IMR-90 (cell line): Measurements from ENCODE around the gene GRPEL2. TPM values are rescaled to one million over a fixed set of nuclear protein-coding genes. Genes with fewer than 3 reads are reported as not detected.

Experiments
- ATAC-seq: fragments of 200-7000 bp; cut with Tn5 transposase; 2 replicates; pipeline ENCODE4 v1.9.1; 2020; ENCODE audit warnings: low read depth, mild to moderate bottlenecking, moderate library complexity
- BruUV-seq: library from RNA; stranded (reverse); fragments of 400-500 nt; replicated peaks from 2 replicates; lab custom pipeline; 2021; lab: Mats Ljungman, UMichigan
- CTCF ChIA-PET: fragments of 300-600 bp; formaldehyde crosslinking; extraction: SDS; loops from one replicate; lab custom pipeline; 2021; ENCODE audit warnings: antibody characterized with exemption; lab: Yijun Ruan, JAX
- POLR2A ChIA-PET: fragments of 300-600 bp; sonication (Branson Sonifier 250); formaldehyde crosslinking; loops from one replicate; lab custom pipeline; 2022; ENCODE audit warnings: antibody characterized with exemption; ENCODE audit not compliant: unreplicated experiment; lab: Charles Lee
- DNase-seq: peaks from one replicate; pipeline ENCODE4 v3.0.0; 2013
- H2AFZ ChIP-seq: replicated peaks from 2 replicates; pipeline ENCODE3; 2013; ENCODE audit warnings: low read length, mild to moderate bottlenecking; ENCODE audit not compliant: poor library complexity
- H2AK5ac ChIP-seq: 2 replicates; pipeline ENCODE4 v1.6.1; 2013; ENCODE audit warnings: low read depth, low read length, inconsistent platforms
- H2AK9ac ChIP-seq: replicated peaks from 2 replicates; pipeline ENCODE3; 2013; ENCODE audit warnings: mild to moderate bottlenecking, low read depth, low read length, moderate library complexity; ENCODE audit not compliant: poor library complexity
- H2BK120ac ChIP-seq: 2 replicates; pipeline ENCODE4 v1.6.1; 2013; ENCODE audit warnings: low read depth, low read length, inconsistent platforms
- H2BK15ac ChIP-seq: 3 replicates; pipeline ENCODE4 v1.6.1; 2013; ENCODE audit warnings: low read depth, low read length, inconsistent platforms
- H2BK20ac ChIP-seq: 2 replicates; pipeline ENCODE4 v1.6.1; 2013; ENCODE audit warnings: low read depth, mild to moderate bottlenecking, inconsistent platforms, low read length, moderate library complexity
- H2BK5ac ChIP-seq: 2 replicates; pipeline ENCODE4 v1.6.1; 2013; ENCODE audit warnings: mild to moderate bottlenecking, low read depth, low read length, inconsistent platforms; ENCODE audit not compliant: poor library complexity, severe bottlenecking
- H3K14ac ChIP-seq: replicated peaks from 2 replicates; pipeline ENCODE4 v1.6.1; 2013; ENCODE audit warnings: low read depth, low read length, inconsistent platforms
- H3K18ac ChIP-seq: 2 replicates; pipeline ENCODE4 v1.6.1; 2013; ENCODE audit warnings: low read depth, low read length, control low read depth
- H3K23ac ChIP-seq: 2 replicates; pipeline ENCODE4 v1.6.1; 2013; ENCODE audit warnings: low read depth, low read length, inconsistent platforms
- H3K27ac ChIP-seq: 2 replicates; pipeline ENCODE4 v1.5.1; 2013; ENCODE audit warnings: mild to moderate bottlenecking, control low read depth, low read length; ENCODE audit not compliant: insufficient read depth
- H3K27me3 ChIP-seq: 2 replicates; pipeline ENCODE4 v1.6.1; 2013; ENCODE audit warnings: low read length; ENCODE audit not compliant: control insufficient read depth, insufficient read depth
- H3K36me3 ChIP-seq: 2 replicates; pipeline ENCODE4 v1.6.1; 2013; ENCODE audit warnings: low read length, mixed read lengths; ENCODE audit not compliant: control insufficient read depth, insufficient read depth
- H3K4ac ChIP-seq: 2 replicates; pipeline ENCODE4 v1.6.1; 2013; ENCODE audit warnings: low read depth, low read length, inconsistent platforms
- H3K4me1 ChIP-seq: 2 replicates; pipeline ENCODE4 v1.6.1; 2013; ENCODE audit warnings: low read length, mixed read lengths; ENCODE audit not compliant: control insufficient read depth, insufficient read depth
- H3K4me2 ChIP-seq: 2 replicates; pipeline ENCODE4 v1.6.1; 2013; ENCODE audit warnings: low read depth, mild to moderate bottlenecking, control low read depth, low read length, moderate library complexity
- H3K4me3 ChIP-seq: 2 replicates; pipeline ENCODE4 v1.5.1; 2013; ENCODE audit warnings: low read depth, mild to moderate bottlenecking, control low read depth, low read length, moderate library complexity; ENCODE audit not compliant: insufficient read depth
- H3K56ac ChIP-seq: 2 replicates; pipeline ENCODE4 v1.6.1; 2013; ENCODE audit warnings: low read length, inconsistent platforms; ENCODE audit not compliant: insufficient read depth; ENCODE audit errors: extremely low read depth
- H3K79me1 ChIP-seq, 2 experiments: 2 replicates each; pipeline ENCODE4 v1.6.1; 2013; ENCODE audit warnings: low read length in 2 of 2, inconsistent platforms in 1 of 2, low read depth in 1 of 2
- H3K9ac ChIP-seq: 2 replicates; pipeline ENCODE4 v1.6.1; 2013; ENCODE audit warnings: low read depth, low read length, control low read depth
- H3K9me1 ChIP-seq: 2 replicates; pipeline ENCODE4 v1.6.1; 2013; ENCODE audit warnings: low read length, inconsistent platforms; ENCODE audit not compliant: insufficient read depth
- H3K9me3 ChIP-seq: 2 replicates; pipeline ENCODE4 v1.6.1; 2013; ENCODE audit warnings: low read length; ENCODE audit not compliant: control insufficient read depth, insufficient read depth
- H4K20me1 ChIP-seq: 2 replicates; pipeline ENCODE4 v1.6.1; 2013; ENCODE audit warnings: low read length, inconsistent platforms; ENCODE audit not compliant: insufficient read depth
- H4K5ac ChIP-seq: 2 replicates; pipeline ENCODE4 v1.6.1; 2013; ENCODE audit warnings: mild to moderate bottlenecking, low read depth, low read length, control low read depth
- H4K8ac ChIP-seq, 2 experiments: 2 replicates each; pipeline ENCODE4 v1.6.1; 2013; ENCODE audit warnings: low read depth in 2 of 2, low read length in 2 of 2, control low read depth in 1 of 2, inconsistent platforms in 1 of 2
- H4K91ac ChIP-seq: 2 replicates; pipeline ENCODE4 v1.6.1; 2013; ENCODE audit warnings: low read depth, low read length, inconsistent platforms; ENCODE audit not compliant: insufficient read depth
- BHLHE40 ChIP-seq: fragments of 150-350 bp; IDR thresholded peaks from 2 replicates; pipeline ENCODE4 v1.6.1; 2016; ENCODE audit warnings: mild to moderate bottlenecking, low read depth, low read length
- CEBPB ChIP-seq: IDR thresholded peaks from 2 replicates; pipeline ENCODE4 v1.6.1; 2012; ENCODE audit warnings: low read depth, low read length, improper control_type of control experiment
- CHD1 ChIP-seq: IDR thresholded peaks from 2 replicates; pipeline ENCODE4 v1.6.1; 2012; ENCODE audit warnings: low read depth, low read length, improper control_type of control experiment
- ELK1 ChIP-seq: fragments of 150-350 bp; IDR thresholded peaks from 2 replicates; pipeline ENCODE4 v1.6.1; 2016; ENCODE audit warnings: low read depth, mild to moderate bottlenecking, low read length, moderate library complexity, borderline replicate concordance
- FOS ChIP-seq: fragments of 150-350 bp; IDR thresholded peaks from 2 replicates; pipeline ENCODE4 v1.6.1; 2016; ENCODE audit warnings: low read depth, low read length
- MAFK ChIP-seq: IDR thresholded peaks from 2 replicates; pipeline ENCODE4 v1.6.1; 2012; ENCODE audit warnings: low read depth, low read length, improper control_type of control experiment
- MAZ ChIP-seq: IDR thresholded peaks from 2 replicates; pipeline ENCODE4 v1.6.1; 2012; ENCODE audit warnings: low read depth, mild to moderate bottlenecking, low read length, improper control_type of control experiment, moderate library complexity, borderline replicate concordance
- MXI1 ChIP-seq: IDR thresholded peaks from 2 replicates; pipeline ENCODE4 v1.6.1; 2012; ENCODE audit warnings: low read depth, mild to moderate bottlenecking, low read length, moderate library complexity, borderline replicate concordance
- NFE2L2 ChIP-seq: fragments of 150-350 bp; IDR thresholded peaks from 2 replicates; pipeline ENCODE4 v1.6.1; 2016; ENCODE audit warnings: low read depth, mild to moderate bottlenecking, low read length
- POLR2A ChIP-seq: IDR thresholded peaks from 2 replicates; pipeline ENCODE4 v1.6.1; 2012; ENCODE audit warnings: mild to moderate bottlenecking, low read depth, low read length
- RAD21 ChIP-seq: IDR thresholded peaks from 2 replicates; pipeline ENCODE4 v1.6.1; 2012; ENCODE audit warnings: low read length, improper control_type of control experiment
- RCOR1 ChIP-seq: IDR thresholded peaks from 2 replicates; pipeline ENCODE4 v1.6.1; 2012; ENCODE audit warnings: mild to moderate bottlenecking, low read length, improper control_type of control experiment; ENCODE audit not compliant: insufficient replicate concordance
- RFX5 ChIP-seq: IDR thresholded peaks from 2 replicates; pipeline ENCODE4 v1.8.0; 2012; ENCODE audit warnings: low read depth, mild to moderate bottlenecking, low read length, moderate library complexity
- SMC3 ChIP-seq: fragments of 150-350 bp; IDR thresholded peaks from 2 replicates; pipeline ENCODE4 v1.6.1; 2016; ENCODE audit warnings: low read depth, mild to moderate bottlenecking, antibody characterized with exemption, low read length, moderate library complexity
- WGBS, 2 experiments: methylation state at CpG; one replicate each; pipeline versions ENCODE4 v1.1.5 to v1.1.7; 2013; ENCODE audit warnings: missing lambda C conversion rate in 2 of 2; ENCODE audit not compliant: insufficient read length in 1 of 2; ENCODE audit errors: extremely low coverage in 2 of 2; 5-methylcytosine and 5-hydroxymethylcytosine counted together
- dilution Hi-C: fragments of 300-500 bp; cut with HindIII; formaldehyde crosslinking; loops from one replicate; pipeline ENCODE4 v1.14.3; 2018; ENCODE audit warnings: low sequenced_read_pairs; ENCODE audit not compliant: unreplicated experiment
- in situ Hi-C: fragments of 300-500 bp; cut with MboI; formaldehyde crosslinking; loops from 3 replicates; pipeline ENCODE4 v1.14.3; 2019; ENCODE audit warnings: low sequenced_read_pairs, inconsistent platforms, mixed read lengths
- intact Hi-C: fragments of 100-400 bp; cut with micrococcal nuclease; formaldehyde crosslinking; loops from 2 replicates; pipeline ENCODE4 v1.10.0; 2022
- polyA plus RNA-seq, 3 experiments: library from polyadenylated mRNA; depleted of rRNA; stranded (reverse); fragments of >200 nt; gene quantifications; 2 replicates each; pipeline ENCODE4 v1.2.3, GENCODE V29; 2012; ENCODE audit warnings: low replicate concordance in 1 of 3
- total RNA-seq: library from RNA; depleted of rRNA; stranded (reverse); fragments of >200 nt; gene quantifications from 2 replicates; pipeline ENCODE4 v1.2.3, GENCODE V29; 2012
- TF ChIP-seq, protein P1 (sequence below): conservative IDR thresholded peaks from 2 replicates; pipeline ENCODE4 v1.5.1; 2012; ENCODE audit warnings: mild to moderate bottlenecking, low read depth, low read length, improper control_type of control experiment

The GRPEL2 gene
- total and polyA plus RNA-seq, 2 of the 4 experiments (the other 2 are of a cell fraction) = 6.2 to 18.1 TPM

GRCh38 chr5:149355688-149356087 lies 10.4 kb downstream of the GRPEL2 start:
- Histone ChIP-seq H2AK9ac (no peak overlapping the region), H2AK5ac (no peak overlapping the region), H4K8ac (no peak overlapping the region), H3K36me3 (peaks cover 18% of the 10 kb centered on the region), H2BK15ac (no peak overlapping the region), H3K4me3 (no peak overlapping the region), H4K20me1 (peaks cover 3% of the 10 kb centered on the region; the same call in 1 of the 2 replicates), H3K27me3 (no peaks in the 10 kb centered on the region), H4K91ac (no peak overlapping the region), H2BK120ac (no peak overlapping the region), H4K5ac (no peak overlapping the region), H2BK20ac (no peak overlapping the region), H3K4me2 (no peak overlapping the region), H3K4me1 (no peaks in the 10 kb centered on the region), H3K4ac (no peak overlapping the region), H3K14ac (no peak overlapping the region), H3K9ac (no peak overlapping the region), H2AFZ (no peak overlapping the region), H3K9me1 (peaks cover 7% of the 10 kb centered on the region), H3K27ac (no peak overlapping the region), H3K18ac (no peak overlapping the region), H3K23ac (no peak overlapping the region), H3K9me3 (no peaks in the 10 kb centered on the region), H3K79me1 (peaks cover 7 to 19% of the 10 kb centered on the region in 2 experiments), H3K56ac (no peak overlapping the region), H2BK5ac (no peak overlapping the region)
- intact Hi-C loops = no loop called here
- ChIA-PET POLR2A (no interaction called here), CTCF (no interaction called here)
- no CpG with 5 or more reads among the region's 1 CpG for WGBS, 2 experiments
- in situ Hi-C loops = no loop called here
- DNase-seq (no peak), ATAC-seq (no peak)
- dilution Hi-C loops = no loop called here
- no TSS peak for BruUV-seq
- TF ChIP-seq ELK1 = no peak
- TF ChIP-seq RFX5 = no peak
- TF ChIP-seq SMC3 = no peak
- TF ChIP-seq BHLHE40 = no peak
- no peak for TF ChIP-seq MXI1
- TF ChIP-seq CHD1 = no peak
- no peak for TF ChIP-seq MAZ
- TF ChIP-seq FOS = no peak
- TF ChIP-seq RCOR1 = no peak
- TF ChIP-seq POLR2A = no peak
- TF ChIP-seq NFE2L2 = no peak
- TF ChIP-seq, protein P1, sequence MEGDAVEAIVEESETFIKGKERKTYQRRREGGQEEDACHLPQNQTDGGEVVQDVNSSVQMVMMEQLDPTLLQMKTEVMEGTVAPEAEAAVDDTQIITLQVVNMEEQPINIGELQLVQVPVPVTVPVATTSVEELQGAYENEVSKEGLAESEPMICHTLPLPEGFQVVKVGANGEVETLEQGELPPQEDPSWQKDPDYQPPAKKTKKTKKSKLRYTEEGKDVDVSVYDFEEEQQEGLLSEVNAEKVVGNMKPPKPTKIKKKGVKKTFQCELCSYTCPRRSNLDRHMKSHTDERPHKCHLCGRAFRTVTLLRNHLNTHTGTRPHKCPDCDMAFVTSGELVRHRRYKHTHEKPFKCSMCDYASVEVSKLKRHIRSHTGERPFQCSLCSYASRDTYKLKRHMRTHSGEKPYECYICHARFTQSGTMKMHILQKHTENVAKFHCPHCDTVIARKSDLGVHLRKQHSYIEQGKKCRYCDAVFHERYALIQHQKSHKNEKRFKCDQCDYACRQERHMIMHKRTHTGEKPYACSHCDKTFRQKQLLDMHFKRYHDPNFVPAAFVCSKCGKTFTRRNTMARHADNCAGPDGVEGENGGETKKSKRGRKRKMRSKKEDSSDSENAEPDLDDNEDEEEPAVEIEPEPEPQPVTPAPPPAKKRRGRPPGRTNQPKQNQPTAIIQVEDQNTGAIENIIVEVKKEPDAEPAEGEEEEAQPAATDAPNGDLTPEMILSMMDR = no peak
- TF ChIP-seq RAD21 = no peak
- no peak for TF ChIP-seq MAFK
- TF ChIP-seq CEBPB = no peak
